ENCODE data around the gene TRMT2A. TPM values are rescaled to one million over a fixed set of nuclear protein-coding genes. Genes with fewer than 3 reads are reported as not detected.

The TRMT2A gene
- polyA plus RNA-seq, 4 donors: 44.9 to 58.1 (median 48.8) TPM

GRCh38 chr22:20135806-20136602, 19.0 kb upstream of the TRMT2A start:
- no peak for DNase-seq (ENCODE audit: low read depth in 4 of 4, low spot score in 3 of 4)

- no peak for DNase-seq (ENCODE audit: low read depth in 4 of 4, low spot score in 3 of 4)
Observed at GRCh38 chr22:20135265-20135664, 18.2 kb upstream of the TRMT2A start.

GRCh38 chr22:20133930-20134549, 17.0 kb upstream of the TRMT2A start:
- no peak for DNase-seq (ENCODE audit: low read depth in 4 of 4, low spot score in 3 of 4)

- no peak for DNase-seq (ENCODE audit: low read depth in 4 of 4, low spot score in 3 of 4)
Observed at GRCh38 chr22:20132686-20133246, 15.7 kb upstream of the TRMT2A start.

GRCh38 chr22:20131859-20132685, 15.0 kb upstream of the TRMT2A start:
- DNase-seq (ENCODE audit: low read depth in 4 of 4, low spot score in 3 of 4): no peak

- no peak for DNase-seq (ENCODE audit: low read depth in 4 of 4, low spot score in 3 of 4)
Observed at GRCh38 chr22:20131597-20131858, 14.5 kb upstream of the TRMT2A start, which contains the start of gene ZDHHC8. TSS of gene ZDHHC8 (plus strand) at chr22:20131804. CDS start at chr22:20131948, 144 bp downstream.

GRCh38 chr22:20130731-20131596, 13.9 kb upstream of the TRMT2A start:
- peak; percentile 54 to 65 (median 62) for DNase-seq (ENCODE audit: low read depth in 4 of 4, low spot score in 3 of 4)

- DNase-seq (ENCODE audit: low read depth in 4 of 4, low spot score in 3 of 4): no peak
Observed at GRCh38 chr22:20130319-20130718, 13.3 kb upstream of the TRMT2A start.

- DNase-seq (ENCODE audit: low read depth in 4 of 4, low spot score in 3 of 4): no peak
Observed at GRCh38 chr22:20129747-20130014, 12.7 kb upstream of the TRMT2A start.

GRCh38 chr22:20128902-20129746, 12.1 kb upstream of the TRMT2A start:
- no peak for DNase-seq (ENCODE audit: low read depth in 4 of 4, low spot score in 3 of 4)

- no peak for DNase-seq (ENCODE audit: low read depth in 4 of 4, low spot score in 3 of 4)
Observed at GRCh38 chr22:20128619-20128901, 11.5 kb upstream of the TRMT2A start.

GRCh38 chr22:20127869-20128618, 11.0 kb upstream of the TRMT2A start:
- DNase-seq (ENCODE audit: low read depth in 4 of 4, low spot score in 3 of 4): no peak

- no peak for DNase-seq (ENCODE audit: low read depth in 4 of 4, low spot score in 3 of 4)
Observed at GRCh38 chr22:20127318-20127868, 10.4 kb upstream of the TRMT2A start.

GRCh38 chr22:20126284-20127029, 9.4 kb upstream of the TRMT2A start:
- no peak for DNase-seq (ENCODE audit: low read depth in 4 of 4, low spot score in 3 of 4)

- no peak for DNase-seq (ENCODE audit: low read depth in 4 of 4, low spot score in 3 of 4)
Observed at GRCh38 chr22:20125201-20126174, 8.5 kb upstream of the TRMT2A start.

GRCh38 chr22:20124083-20124787, 7.2 kb upstream of the TRMT2A start:
- no peak for DNase-seq (ENCODE audit: low read depth in 4 of 4, low spot score in 3 of 4)
